Memory B cell (primary cell): Measurements from ENCODE around the gene CHRNE.

Experiments
- ATAC-seq: fragments of 150-1000 bp; cut with Tn5 transposase; 2 replicates; pipeline ENCODE4 v1.10.0; 2021; ENCODE audit warnings: low read depth, mild to moderate bottlenecking, moderate library complexity
- DNase-seq, 2 donors: peaks; one replicate each; pipeline ENCODE4 v3.0.0; 2022; ENCODE audit warnings: low spot score in 2 of 2
- H3K27ac Mint-ChIP-seq: one replicate; pipeline ENCODE4 v1.8.0; 2022; ENCODE audit warnings: mild to moderate bottlenecking, moderate library complexity, mixed read lengths
- H3K27me3 Mint-ChIP-seq: one replicate; pipeline ENCODE4 v1.8.0; 2022; ENCODE audit warnings: mixed read lengths
- H3K36me3 Mint-ChIP-seq: one replicate; pipeline ENCODE4 v1.8.0; 2022; ENCODE audit warnings: mild to moderate bottlenecking, mixed read lengths
- H3K4me1 Mint-ChIP-seq: one replicate; pipeline ENCODE4 v1.8.0; 2022; ENCODE audit warnings: mixed read lengths
- H3K4me3 Mint-ChIP-seq: one replicate; pipeline ENCODE4 v1.8.0; 2022; ENCODE audit warnings: mild to moderate bottlenecking, moderate library complexity, mixed read lengths
- H3K9me3 Mint-ChIP-seq: one replicate; pipeline ENCODE4 v1.8.0; 2022; ENCODE audit warnings: mixed read lengths

The CHRNE gene

GRCh38 chr17:4903051-4903818 is at the start of gene CHRNE:
Gene CHRNE (minus strand): TSS chr17:4903098. CDS start chr17:4903063, 35 bp downstream.
- H3K36me3 Mint-ChIP-seq = no peaks in the 10 kb centered on the region
- H3K4me3 Mint-ChIP-seq = peak within 1 kb of the TSS; percentile 61
- H3K27ac Mint-ChIP-seq = peak within 1 kb of the TSS; percentile 59
- H3K27me3 Mint-ChIP-seq = peaks cover 4% of the 10 kb centered on the region
- peak; percentile 15 for ATAC-seq
- peaks cover 29% of the 10 kb centered on the region for H3K4me1 Mint-ChIP-seq
- peak; percentile 67 to 70 for DNase-seq
- H3K9me3 Mint-ChIP-seq = no peaks in the 10 kb centered on the region

- Mint-ChIP-seq H3K36me3 (peaks cover 5% of the 10 kb centered on the region), H3K27ac (no peak overlapping the region), H3K27me3 (no peaks in the 10 kb centered on the region), H3K9me3 (no peaks in the 10 kb centered on the region), H3K4me3 (peak overlapping the region; percentile 51), H3K4me1 (peaks cover 20% of the 10 kb centered on the region)
- no peak for ATAC-seq
- no peak for DNase-seq
Observed at GRCh38 chr17:4951486-4951885, 48.6 kb upstream of the CHRNE start.

GRCh38 chr17:4950746-4951204 is 47.9 kb upstream of the CHRNE start, which contains the start of gene ENO3:
Gene ENO3 (plus strand): TSS chr17:4951119. CDS start chr17:4951830, 711 bp downstream.
- peak within 1 kb of the TSS; percentile 80 for H3K4me3 Mint-ChIP-seq
- DNase-seq (no peak), ATAC-seq (no peak)
- H3K27me3 Mint-ChIP-seq = no peaks in the 10 kb centered on the region
- H3K4me1 Mint-ChIP-seq = peaks cover 23% of the 10 kb centered on the region
- H3K36me3 Mint-ChIP-seq = peaks cover 7% of the 10 kb centered on the region
- peak within 1 kb of the TSS; percentile 97 for H3K27ac Mint-ChIP-seq
- H3K9me3 Mint-ChIP-seq = no peaks in the 10 kb centered on the region

DNA sequence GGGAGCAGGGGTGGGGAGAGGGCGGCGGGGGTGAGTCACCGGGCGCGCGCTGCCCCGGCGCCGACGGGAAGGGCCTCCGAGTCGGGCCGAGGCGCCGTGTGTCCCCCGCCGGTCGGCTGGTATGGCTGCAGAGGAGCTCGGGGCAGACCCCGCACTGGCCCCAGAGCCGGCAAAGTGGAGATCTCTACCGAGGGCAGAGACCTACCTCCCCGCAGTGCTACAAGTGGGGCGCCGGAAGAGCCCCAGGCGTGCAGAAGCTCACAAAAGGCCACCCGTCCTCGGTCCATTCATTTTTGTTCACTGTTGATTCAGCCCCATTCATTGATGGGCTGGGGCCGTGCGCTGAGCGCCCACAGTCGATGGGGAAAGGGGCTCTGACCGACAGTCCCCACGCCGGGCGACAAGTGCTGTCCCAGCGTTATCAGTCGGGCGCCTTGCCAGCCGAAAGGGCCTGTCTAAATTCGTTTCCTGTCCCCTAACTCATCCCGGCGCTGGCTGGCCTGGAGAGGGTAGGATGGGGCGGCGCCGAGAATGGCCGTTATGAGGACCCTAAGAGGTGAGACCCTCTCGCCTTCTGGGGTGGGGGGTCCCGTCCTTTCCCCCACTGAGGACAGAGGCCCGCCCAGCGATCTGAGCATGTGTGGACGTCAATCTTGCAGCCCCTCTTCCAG is 47.3 kb upstream of the CHRNE start:
- H3K27ac Mint-ChIP-seq = peak overlapping the region; percentile 97
- peaks cover 13% of the 10 kb centered on the region for H3K36me3 Mint-ChIP-seq
- peak overlapping the region; percentile 80 for H3K4me3 Mint-ChIP-seq
- peak; percentile 1 for ATAC-seq
- DNase-seq = peak in 1 of 2 donors; percentile 56
- H3K9me3 Mint-ChIP-seq = no peaks in the 10 kb centered on the region
- H3K27me3 Mint-ChIP-seq = no peaks in the 10 kb centered on the region
- peaks cover 29% of the 10 kb centered on the region for H3K4me1 Mint-ChIP-seq

DNA sequence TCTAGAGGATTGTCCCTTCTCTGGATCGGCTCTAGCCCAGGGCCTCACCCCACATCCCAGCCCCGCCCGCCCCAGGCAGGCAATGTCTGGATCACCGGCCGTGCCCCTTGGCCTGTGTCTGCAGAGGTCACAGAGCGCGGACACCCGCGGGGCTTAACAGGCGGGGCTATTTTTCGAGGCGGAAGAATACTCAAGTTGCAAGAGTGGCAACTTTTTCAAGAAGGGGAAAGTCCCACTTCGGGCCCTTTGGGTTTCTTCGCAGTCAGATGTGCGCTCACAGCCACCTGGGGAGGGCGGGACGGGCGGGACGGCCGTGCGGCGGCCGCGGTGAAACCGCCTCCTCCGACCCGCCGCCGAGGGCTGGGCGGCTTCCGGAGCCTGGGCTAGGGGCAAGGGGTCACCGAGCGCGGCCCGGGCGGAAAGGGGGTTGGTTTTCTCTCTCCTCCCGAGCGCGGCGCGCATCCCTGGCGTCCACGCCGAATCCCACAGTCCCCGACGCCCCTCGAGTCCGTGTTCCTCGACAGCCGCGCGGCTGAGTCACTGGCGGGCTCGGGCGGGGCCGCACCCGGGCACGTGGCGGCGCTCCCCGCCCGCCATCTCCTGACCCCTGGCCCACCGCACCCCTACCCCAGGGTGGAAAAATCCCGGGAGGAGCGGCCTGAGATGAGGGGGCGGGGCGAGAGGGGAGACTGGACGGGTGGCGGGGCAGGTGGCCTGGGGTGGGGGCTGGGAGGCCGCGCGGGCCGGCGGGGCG is 46.6 kb upstream of the CHRNE start:
- Mint-ChIP-seq H3K4me3 (peak overlapping the region; percentile 99), H3K9me3 (no peaks in the 10 kb centered on the region), H3K27ac (peak overlapping the region; percentile 97), H3K36me3 (peaks cover 15% of the 10 kb centered on the region), H3K27me3 (no peaks in the 10 kb centered on the region), H3K4me1 (peaks cover 36% of the 10 kb centered on the region)
- DNase-seq (peak; percentile 79 to 85), ATAC-seq (peak; percentile 62)

- peaks cover 42% of the 10 kb centered on the region for H3K4me1 Mint-ChIP-seq
- H3K27ac Mint-ChIP-seq = peak overlapping the region; percentile 97
- H3K9me3 Mint-ChIP-seq = no peaks in the 10 kb centered on the region
- H3K36me3 Mint-ChIP-seq = peaks cover 19% of the 10 kb centered on the region
- peak overlapping the region; percentile 99 for H3K4me3 Mint-ChIP-seq
- DNase-seq (peak; percentile 73 to 80), ATAC-seq (peak; percentile 57)
- H3K27me3 Mint-ChIP-seq = no peaks in the 10 kb centered on the region
Observed at GRCh38 chr17:4948931-4949320, 46.0 kb upstream of the CHRNE start.

- ATAC-seq = peak; percentile 49
- DNase-seq = peak; percentile 66 to 87
- H3K4me3 Mint-ChIP-seq = peak within 1 kb of the TSS; percentile 99
- peaks cover 19% of the 10 kb centered on the region for H3K36me3 Mint-ChIP-seq
- no peaks in the 10 kb centered on the region for H3K9me3 Mint-ChIP-seq
- H3K27ac Mint-ChIP-seq = peak within 1 kb of the TSS; percentile 97
- H3K27me3 Mint-ChIP-seq = no peaks in the 10 kb centered on the region
- peaks cover 45% of the 10 kb centered on the region for H3K4me1 Mint-ChIP-seq
Observed at GRCh38 chr17:4948166-4948930, 45.5 kb upstream of the CHRNE start, which contains the start of gene PFN1. Gene PFN1 (minus strand): TSS chr17:4948530. CDS start chr17:4948394, 136 bp downstream.

GRCh38 chr17:4947411-4948165 is 44.7 kb upstream of the CHRNE start:
- Mint-ChIP-seq H3K36me3 (peaks cover 19% of the 10 kb centered on the region), H3K4me1 (peaks cover 51% of the 10 kb centered on the region), H3K27ac (peak overlapping the region; percentile 97), H3K9me3 (no peaks in the 10 kb centered on the region), H3K27me3 (no peaks in the 10 kb centered on the region), H3K4me3 (peak overlapping the region; percentile 99)
- peak; percentile 15 for ATAC-seq
- DNase-seq = peak in 1 of 2 donors; percentile 54

DNA sequence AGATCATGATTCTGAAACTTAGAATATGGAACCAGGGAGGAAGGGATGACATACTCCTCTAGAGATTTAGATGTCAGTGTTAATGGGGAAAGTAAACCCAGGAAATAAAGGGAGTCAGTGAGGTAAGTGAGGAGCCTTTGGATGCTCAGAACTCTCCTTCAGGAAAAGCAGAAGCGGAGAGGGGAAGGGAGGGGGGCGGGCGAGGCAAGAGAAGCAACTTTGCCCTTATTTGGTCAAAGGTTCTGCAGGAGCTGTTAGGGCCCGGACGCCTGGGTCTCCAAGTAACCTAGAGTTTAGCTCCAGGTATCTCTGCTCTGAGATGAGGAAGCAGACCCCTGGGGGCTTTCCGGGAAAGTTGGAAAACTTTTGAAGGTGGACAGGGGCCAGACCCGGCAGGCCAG is 44.1 kb upstream of the CHRNE start:
- DNase-seq = no peak
- Mint-ChIP-seq H3K9me3 (no peaks in the 10 kb centered on the region), H3K4me1 (peaks cover 56% of the 10 kb centered on the region), H3K27me3 (no peaks in the 10 kb centered on the region), H3K36me3 (peaks cover 23% of the 10 kb centered on the region), H3K27ac (peak overlapping the region; percentile 97), H3K4me3 (peak overlapping the region; percentile 99)
- no peak for ATAC-seq

DNA sequence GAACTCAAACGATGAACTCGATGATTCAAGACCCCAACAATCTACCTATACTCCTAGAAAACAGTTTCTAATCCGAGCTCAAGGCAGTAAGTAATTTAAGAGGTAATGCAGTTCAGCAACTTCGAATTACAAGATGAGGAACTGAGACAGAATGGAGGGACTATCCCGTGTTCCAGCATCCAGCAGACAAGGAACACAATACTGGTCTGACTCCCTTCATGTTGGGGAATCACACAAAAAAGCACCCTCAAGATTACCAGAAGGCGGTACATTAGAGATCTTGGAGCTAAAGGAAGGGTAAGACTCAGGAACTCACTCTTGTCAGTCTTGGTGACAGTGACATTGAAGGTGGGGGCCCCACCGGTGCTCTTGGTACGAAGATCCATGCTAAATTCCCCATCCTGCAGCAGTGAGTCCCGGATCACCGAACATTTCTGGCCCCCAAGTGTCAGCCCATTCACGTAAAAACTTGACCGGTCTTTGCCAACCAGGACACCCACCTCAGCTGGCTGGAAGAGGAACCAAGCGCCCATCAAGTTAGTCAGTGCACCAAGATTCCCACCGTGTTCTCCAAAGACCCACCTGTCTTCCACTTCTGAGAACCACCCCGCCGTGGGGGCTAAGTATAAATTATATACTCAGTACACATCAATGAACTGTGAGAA is 43.5 kb upstream of the CHRNE start:
- H3K27me3 Mint-ChIP-seq = no peaks in the 10 kb centered on the region
- DNase-seq = no peak
- peaks cover 27% of the 10 kb centered on the region for H3K36me3 Mint-ChIP-seq
- H3K4me3 Mint-ChIP-seq = peak overlapping the region; percentile 99
- no peak for ATAC-seq
- H3K9me3 Mint-ChIP-seq = no peaks in the 10 kb centered on the region
- H3K4me1 Mint-ChIP-seq = peaks cover 61% of the 10 kb centered on the region
- peak overlapping the region; percentile 97 for H3K27ac Mint-ChIP-seq

GRCh38 chr17:4945944-4946280 is 43.0 kb upstream of the CHRNE start:
- ATAC-seq (no peak), DNase-seq (no peak)
- Mint-ChIP-seq H3K36me3 (peaks cover 27% of the 10 kb centered on the region), H3K4me1 (peaks cover 62% of the 10 kb centered on the region), H3K27ac (peak overlapping the region; percentile 97), H3K27me3 (no peaks in the 10 kb centered on the region), H3K9me3 (no peaks in the 10 kb centered on the region), H3K4me3 (peak overlapping the region; percentile 99)

GRCh38 chr17:4945176-4945943 is 42.5 kb upstream of the CHRNE start:
- H3K27ac Mint-ChIP-seq = peak overlapping the region; percentile 93
- H3K36me3 Mint-ChIP-seq = peaks cover 27% of the 10 kb centered on the region
- H3K4me1 Mint-ChIP-seq = peaks cover 61% of the 10 kb centered on the region

More at GRCh38 chr17:4945176-4945943, 42.5 kb upstream of the CHRNE start:
- no peak for DNase-seq
- H3K27me3 Mint-ChIP-seq = no peaks in the 10 kb centered on the region
- H3K4me3 Mint-ChIP-seq = peak overlapping the region; percentile 99
- no peak for ATAC-seq
- no peaks in the 10 kb centered on the region for H3K9me3 Mint-ChIP-seq
